ENCODE data around the gene NIPAL4. TPM values are rescaled to one million over a fixed set of nuclear protein-coding genes. Genes with fewer than 3 reads are reported as not detected.

The NIPAL4 gene
- polyA plus RNA-seq, 1 donor from 2014 or later = not detected

DNA sequence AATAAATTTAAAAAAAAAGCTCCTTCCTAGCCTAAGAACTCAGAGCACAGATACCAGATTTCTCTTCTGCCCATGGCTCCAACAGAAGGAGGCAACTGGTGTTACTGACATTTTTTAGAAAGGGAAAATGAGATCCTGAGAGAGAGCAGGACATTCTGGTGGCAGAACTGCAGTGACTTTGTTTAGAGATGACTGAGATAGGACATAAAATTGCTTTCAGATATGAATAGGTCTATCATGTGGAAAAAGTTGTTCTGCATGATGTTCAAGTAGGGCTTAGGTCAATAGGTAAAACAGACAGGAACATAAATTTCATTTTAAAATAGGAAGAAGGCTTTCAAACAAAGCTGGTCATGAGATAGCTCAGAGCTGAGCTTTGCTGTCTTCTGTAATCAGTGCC lies 49.6 kb downstream of the NIPAL4 start:
- Histone ChIP-seq H4K20me1 (ENCODE audit: insufficient read depth) (no peaks in the 10 kb centered on the region), H3K79me2 (replicated peaks; ENCODE audit: insufficient read depth, low read length) (no peaks in the 10 kb centered on the region), H3F3A (ENCODE audit: insufficient read depth, low read length, poor library complexity, severe bottlenecking) (no peaks in the 10 kb centered on the region), H3K9me3 (ENCODE audit: low read length) (no peaks in the 10 kb centered on the region), H3K9me2 (ENCODE audit: insufficient read depth, low read length) (no peaks in the 10 kb centered on the region), H3K4me2 (ENCODE audit: low read length) (no peak overlapping the region), H3K9ac (ENCODE audit: low read length) (no peak overlapping the region), H3K27me3 (ENCODE audit: insufficient read depth, low read depth, low read length) (no peaks in the 10 kb centered on the region), H3K4me3 (ENCODE audit: low read length) (no peak overlapping the region), H3K27ac (ENCODE audit: low read length) (no peak overlapping the region), H3K36me3 (ENCODE audit: insufficient read depth, low read length) (peaks cover 21% of the 10 kb centered on the region), H2AFZ (ENCODE audit: low read depth, low read length) (no peak overlapping the region)
- TF ChIP-seq RAD21 (conservative IDR thresholded peaks at IDR 0.05) (no peak), EP300 (conservative IDR thresholded peaks at IDR 0.05; ENCODE audit: poor library complexity, severe bottlenecking) (no peak), TAF1 (IDR thresholded peaks at IDR 0.05; ENCODE audit: low read depth) (no peak), MXI1 (conservative IDR thresholded peaks at IDR 0.05; ENCODE audit: poor library complexity, severe bottlenecking) (no peak), SMC3 (conservative IDR thresholded peaks at IDR 0.05; ENCODE audit: poor library complexity) (no peak), EZH2 (IDR thresholded peaks at IDR 0.05; ENCODE audit: borderline replicate concordance, insufficient read depth, low read length, poor library complexity, severe bottlenecking) (no peak), POLR2AphosphoS5 (IDR thresholded peaks at IDR 0.05) (no peak)
- TF ChIP-seq, protein P1, sequence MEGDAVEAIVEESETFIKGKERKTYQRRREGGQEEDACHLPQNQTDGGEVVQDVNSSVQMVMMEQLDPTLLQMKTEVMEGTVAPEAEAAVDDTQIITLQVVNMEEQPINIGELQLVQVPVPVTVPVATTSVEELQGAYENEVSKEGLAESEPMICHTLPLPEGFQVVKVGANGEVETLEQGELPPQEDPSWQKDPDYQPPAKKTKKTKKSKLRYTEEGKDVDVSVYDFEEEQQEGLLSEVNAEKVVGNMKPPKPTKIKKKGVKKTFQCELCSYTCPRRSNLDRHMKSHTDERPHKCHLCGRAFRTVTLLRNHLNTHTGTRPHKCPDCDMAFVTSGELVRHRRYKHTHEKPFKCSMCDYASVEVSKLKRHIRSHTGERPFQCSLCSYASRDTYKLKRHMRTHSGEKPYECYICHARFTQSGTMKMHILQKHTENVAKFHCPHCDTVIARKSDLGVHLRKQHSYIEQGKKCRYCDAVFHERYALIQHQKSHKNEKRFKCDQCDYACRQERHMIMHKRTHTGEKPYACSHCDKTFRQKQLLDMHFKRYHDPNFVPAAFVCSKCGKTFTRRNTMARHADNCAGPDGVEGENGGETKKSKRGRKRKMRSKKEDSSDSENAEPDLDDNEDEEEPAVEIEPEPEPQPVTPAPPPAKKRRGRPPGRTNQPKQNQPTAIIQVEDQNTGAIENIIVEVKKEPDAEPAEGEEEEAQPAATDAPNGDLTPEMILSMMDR (IDR thresholded peaks at IDR 0.05; ENCODE audit: poor library complexity, severe bottlenecking) = no peak

DNA sequence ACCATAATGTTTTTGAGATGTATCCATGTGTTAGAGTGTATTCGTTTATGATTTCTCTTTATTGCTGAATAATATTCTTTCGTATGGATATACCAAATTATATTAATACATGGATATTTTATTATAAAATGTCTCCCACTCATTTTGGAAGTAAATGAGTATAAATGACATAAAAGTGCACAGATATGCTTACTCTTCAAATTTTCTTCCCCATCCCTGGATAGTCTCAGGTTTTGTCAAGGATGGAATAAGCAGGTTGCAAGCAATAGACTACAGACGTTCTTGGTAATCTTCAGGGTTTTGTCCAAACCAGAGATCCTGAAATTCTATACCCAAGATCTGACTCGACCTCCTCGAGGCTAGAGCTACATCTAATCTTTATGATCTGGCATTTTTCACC lies 50.7 kb downstream of the NIPAL4 start:
- peaks cover 17% of the 10 kb centered on the region for H3K36me3 ChIP-seq (ENCODE audit: insufficient read depth, low read length)
- H4K20me1 ChIP-seq (ENCODE audit: insufficient read depth) = no peaks in the 10 kb centered on the region
- H2AFZ ChIP-seq (ENCODE audit: low read depth, low read length) = no peak overlapping the region
- no peaks in the 10 kb centered on the region for H3K27me3 ChIP-seq (ENCODE audit: insufficient read depth, low read depth, low read length)
- no peaks in the 10 kb centered on the region for H3K79me2 ChIP-seq (replicated peaks; ENCODE audit: insufficient read depth, low read length)
- no peak for TF ChIP-seq SMC3 (conservative IDR thresholded peaks at IDR 0.05; ENCODE audit: poor library complexity)
- TF ChIP-seq, protein P2, sequence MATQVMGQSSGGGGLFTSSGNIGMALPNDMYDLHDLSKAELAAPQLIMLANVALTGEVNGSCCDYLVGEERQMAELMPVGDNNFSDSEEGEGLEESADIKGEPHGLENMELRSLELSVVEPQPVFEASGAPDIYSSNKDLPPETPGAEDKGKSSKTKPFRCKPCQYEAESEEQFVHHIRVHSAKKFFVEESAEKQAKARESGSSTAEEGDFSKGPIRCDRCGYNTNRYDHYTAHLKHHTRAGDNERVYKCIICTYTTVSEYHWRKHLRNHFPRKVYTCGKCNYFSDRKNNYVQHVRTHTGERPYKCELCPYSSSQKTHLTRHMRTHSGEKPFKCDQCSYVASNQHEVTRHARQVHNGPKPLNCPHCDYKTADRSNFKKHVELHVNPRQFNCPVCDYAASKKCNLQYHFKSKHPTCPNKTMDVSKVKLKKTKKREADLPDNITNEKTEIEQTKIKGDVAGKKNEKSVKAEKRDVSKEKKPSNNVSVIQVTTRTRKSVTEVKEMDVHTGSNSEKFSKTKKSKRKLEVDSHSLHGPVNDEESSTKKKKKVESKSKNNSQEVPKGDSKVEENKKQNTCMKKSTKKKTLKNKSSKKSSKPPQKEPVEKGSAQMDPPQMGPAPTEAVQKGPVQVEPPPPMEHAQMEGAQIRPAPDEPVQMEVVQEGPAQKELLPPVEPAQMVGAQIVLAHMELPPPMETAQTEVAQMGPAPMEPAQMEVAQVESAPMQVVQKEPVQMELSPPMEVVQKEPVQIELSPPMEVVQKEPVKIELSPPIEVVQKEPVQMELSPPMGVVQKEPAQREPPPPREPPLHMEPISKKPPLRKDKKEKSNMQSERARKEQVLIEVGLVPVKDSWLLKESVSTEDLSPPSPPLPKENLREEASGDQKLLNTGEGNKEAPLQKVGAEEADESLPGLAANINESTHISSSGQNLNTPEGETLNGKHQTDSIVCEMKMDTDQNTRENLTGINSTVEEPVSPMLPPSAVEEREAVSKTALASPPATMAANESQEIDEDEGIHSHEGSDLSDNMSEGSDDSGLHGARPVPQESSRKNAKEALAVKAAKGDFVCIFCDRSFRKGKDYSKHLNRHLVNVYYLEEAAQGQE (IDR thresholded peaks at IDR 0.05; ENCODE audit: borderline replicate concordance) = no peak
- TF ChIP-seq EP300 (conservative IDR thresholded peaks at IDR 0.05; ENCODE audit: poor library complexity, severe bottlenecking) = no peak
- TF ChIP-seq MXI1 (conservative IDR thresholded peaks at IDR 0.05; ENCODE audit: poor library complexity, severe bottlenecking) = no peak
- TF ChIP-seq, protein P1 (IDR thresholded peaks at IDR 0.05; ENCODE audit: poor library complexity, severe bottlenecking) = no peak
- no peak for TF ChIP-seq EZH2 (IDR thresholded peaks at IDR 0.05; ENCODE audit: borderline replicate concordance, insufficient read depth, low read length, poor library complexity, severe bottlenecking)
- no peak for TF ChIP-seq TAF1 (IDR thresholded peaks at IDR 0.05; ENCODE audit: low read depth)
- no peak for TF ChIP-seq RAD21 (conservative IDR thresholded peaks at IDR 0.05)
- TF ChIP-seq POLR2AphosphoS5 (IDR thresholded peaks at IDR 0.05) = no peak
- no peaks in the 10 kb centered on the region for H3K9me2 ChIP-seq (ENCODE audit: insufficient read depth, low read length)
- H3K27ac ChIP-seq (ENCODE audit: low read length) = no peak overlapping the region
- no peaks in the 10 kb centered on the region for H3K9me3 ChIP-seq (ENCODE audit: low read length)
- no peak overlapping the region for H3K4me2 ChIP-seq (ENCODE audit: low read length)
- no peaks in the 10 kb centered on the region for H3F3A ChIP-seq (ENCODE audit: insufficient read depth, low read length, poor library complexity, severe bottlenecking)
- no peak overlapping the region for H3K4me3 ChIP-seq (ENCODE audit: low read length)
- no peak overlapping the region for H3K9ac ChIP-seq (ENCODE audit: low read length)
